Mesenteric fat pad (tissue), 1 donor: ENCODE measurements around the gene NEDD4L. TPM values are rescaled to one million over a fixed set of nuclear protein-coding genes. Genes with fewer than 3 reads are reported as not detected.
"Not testable (repeated sequence)": the region's sequence is repeated elsewhere in the genome, so short reads cannot be mapped to it uniquely, and the experiment has no call there.

Experiments
- DNase-seq: peaks from one replicate; pipeline ENCODE4 v3.0.0-alpha.2; 2020; ENCODE audit warnings: low spot score
- total RNA-seq: library from RNA; stranded (reverse); fragmentation: NEBNext Ultra II Directional; extraction: Animal tissue kit (Norgen Biotek cat#: 25700); gene quantifications from one replicate; pipeline ENCODE4 v1.2.1, GENCODE V29; 2021
- donor health status: DM: yes; HTN: yes; CAD: no.

Gene NEDD4L
- total RNA-seq, 1 donor from 2014 or later, result 43.7 TPM

- no peak for DNase-seq
Measured at GRCh38 chr18:58362829-58363271, 318.8 kb downstream of the NEDD4L start.

GRCh38 chr18:58363767-58364540, 319.9 kb downstream of the NEDD4L start:
- no peak for DNase-seq

- no peak for DNase-seq
Measured at GRCh38 chr18:58364876-58365528, 321.0 kb downstream of the NEDD4L start.

- no peak for DNase-seq
Measured at GRCh38 chr18:58367425-58368140, 323.6 kb downstream of the NEDD4L start.

GRCh38 chr18:58369616-58370015, 325.6 kb downstream of the NEDD4L start:
- no peak for DNase-seq

- no peak for DNase-seq
Measured at GRCh38 chr18:58370038-58370580, 326.1 kb downstream of the NEDD4L start.

GRCh38 chr18:58370612-58371011, 326.6 kb downstream of the NEDD4L start:
- no peak for DNase-seq

GRCh38 chr18:58373481-58373880, 329.5 kb downstream of the NEDD4L start:
- DNase-seq, result no peak

GRCh38 chr18:58375051-58375450, 331.0 kb downstream of the NEDD4L start:
- DNase-seq, result no peak

- no peak for DNase-seq
Measured at GRCh38 chr18:58378411-58379379, 334.7 kb downstream of the NEDD4L start.

- no peak for DNase-seq
Measured at GRCh38 chr18:58379443-58379842, 335.4 kb downstream of the NEDD4L start.

GRCh38 chr18:58380113-58380512, 336.1 kb downstream of the NEDD4L start:
- not testable (repeated sequence) for DNase-seq

- DNase-seq, result no peak
Measured at GRCh38 chr18:58381676-58382411, 337.8 kb downstream of the NEDD4L start.

- no peak for DNase-seq
Measured at GRCh38 chr18:58382446-58382845, 338.4 kb downstream of the NEDD4L start.

GRCh38 chr18:58385472-58385871, 341.4 kb downstream of the NEDD4L start:
- no peak for DNase-seq

GRCh38 chr18:58386780-58387179, 342.8 kb downstream of the NEDD4L start:
- no peak for DNase-seq

- no peak for DNase-seq
Measured at GRCh38 chr18:58387716-58388115, 343.7 kb downstream of the NEDD4L start.

GRCh38 chr18:58388736-58389135, 344.7 kb downstream of the NEDD4L start:
- no peak for DNase-seq

- no peak for DNase-seq
Measured at GRCh38 chr18:58389745-58390144, 345.7 kb downstream of the NEDD4L start.

GRCh38 chr18:58390399-58390798, 346.4 kb downstream of the NEDD4L start:
- no peak for DNase-seq
